ENCODE results near the gene TERT.

GRCh38 chr5:1226231-1226630 is 68.6 kb downstream of the TERT start:
- TF ChIP-seq POLR2AphosphoS2 (IDR thresholded peaks at IDR 0.05; ENCODE audit: low read depth, low read length) (no peak), ZBTB33 (IDR thresholded peaks at IDR 0.05) (no peak), CTCF (IDR thresholded peaks at IDR 0.05 in 2 of 3, conservative IDR thresholded peaks at IDR 0.05 in 1 of 3; ENCODE audit: control insufficient read depth in 2 of 3, extremely low read depth in 1 of 3, insufficient read depth in 1 of 3, low read depth in 3 of 3, low read length in 3 of 3) (no peak), E2F4 (IDR thresholded peaks at IDR 0.05; ENCODE audit: low read depth, low read length) (no peak), ATF3 (IDR thresholded peaks at IDR 0.05; ENCODE audit: borderline replicate concordance, extremely low read depth, low read depth, low read length) (no peak), POLR2AphosphoS5 (IDR thresholded peaks at IDR 0.05; ENCODE audit: low read length) (no peak), IRF4 (IDR thresholded peaks at IDR 0.05; ENCODE audit: low read depth, low read length) (no peak), EGR1 (IDR thresholded peaks at IDR 0.05; ENCODE audit: borderline replicate concordance in 1 of 2, low read depth in 2 of 2, low read length in 2 of 2) (no peak), POLR2A (IDR thresholded peaks at IDR 0.05; ENCODE audit: low read depth, low read length) (no peak), PML (IDR thresholded peaks at IDR 0.05; ENCODE audit: low read length) (no peak)
